DLD1 (cell line): Measurements from ENCODE around the gene STYK1.
"Not testable (repeated sequence)": the region's sequence is repeated elsewhere in the genome, so short reads cannot be mapped to it uniquely, and the experiment has no call there.

Experiments
- in situ Hi-C: cut with HindIII; loops from 2 replicates; pipeline ENCODE4 v1.10.0; 2017; ENCODE audit warnings: low sequenced_read_pairs

Gene STYK1

GRCh38 chr12:10690906-10691305 is 17.1 kb upstream of the STYK1 start:
- in situ Hi-C loops, result no loop called here

GRCh38 chr12:10689146-10689545 is 15.3 kb upstream of the STYK1 start:
- in situ Hi-C loops, result no loop called here

GRCh38 chr12:10688042-10688441 is 14.2 kb upstream of the STYK1 start:
- in situ Hi-C loops, result no loop called here

GRCh38 chr12:10672231-10672868 is 1.5 kb downstream of the STYK1 start:
- in situ Hi-C loops, result no loop called here

GRCh38 chr12:10669533-10669932 is 4.3 kb downstream of the STYK1 start:
- in situ Hi-C loops, result no loop called here

GRCh38 chr12:10668526-10668925 is 5.3 kb downstream of the STYK1 start:
- in situ Hi-C loops, result no loop called here

- in situ Hi-C loops, result no loop called here
Observed at GRCh38 chr12:10667581-10667980, 6.3 kb downstream of the STYK1 start.

- in situ Hi-C loops, result no loop called here
Observed at GRCh38 chr12:10664499-10664898, 9.4 kb downstream of the STYK1 start.

- in situ Hi-C loops, result no loop called here
Observed at GRCh38 chr12:10663869-10664268, 10.0 kb downstream of the STYK1 start.

- in situ Hi-C loops, result no loop called here
Observed at GRCh38 chr12:10661338-10661737, 12.5 kb downstream of the STYK1 start.

GRCh38 chr12:10654003-10654402 is 19.8 kb downstream of the STYK1 start:
- in situ Hi-C loops, result no loop called here

- in situ Hi-C loops, result no loop called here
Observed at GRCh38 chr12:10652192-10652591, 21.7 kb downstream of the STYK1 start.

- in situ Hi-C loops, result not testable (repeated sequence)
Observed at GRCh38 chr12:10646576-10646975, 27.3 kb downstream of the STYK1 start.

GRCh38 chr12:10645910-10646309 is 27.9 kb downstream of the STYK1 start:
- in situ Hi-C loops, result no loop called here

- in situ Hi-C loops, result no loop called here
Observed at GRCh38 chr12:10641735-10642500, 31.9 kb downstream of the STYK1 start.

- in situ Hi-C loops, result no loop called here
Observed at GRCh38 chr12:10638728-10639127, 35.1 kb downstream of the STYK1 start.

GRCh38 chr12:10636611-10637010 is 37.2 kb downstream of the STYK1 start:
- in situ Hi-C loops, result no loop called here

- in situ Hi-C loops, result no loop called here
Observed at GRCh38 chr12:10636124-10636523, 37.7 kb downstream of the STYK1 start.

GRCh38 chr12:10635306-10635705 is 38.5 kb downstream of the STYK1 start:
- in situ Hi-C loops, result no loop called here

GRCh38 chr12:10634427-10634826 is 39.4 kb downstream of the STYK1 start:
- in situ Hi-C loops, result no loop called here

- in situ Hi-C loops, result no loop called here
Observed at GRCh38 chr12:10633541-10633940, 40.3 kb downstream of the STYK1 start.

GRCh38 chr12:10632226-10632625 is 41.6 kb downstream of the STYK1 start:
- in situ Hi-C loops, result no loop called here

GRCh38 chr12:10624605-10625004 is 49.2 kb downstream of the STYK1 start:
- in situ Hi-C loops, result no loop called here
